Measurements from ENCODE around the gene OR13C9. TPM values are rescaled to one million over a fixed set of nuclear protein-coding genes. Genes with fewer than 3 reads are reported as not detected.
"Not testable (repeated sequence)": the region's sequence is repeated elsewhere in the genome, so short reads cannot be mapped to it uniquely, and the experiment has no call there.

OR13C9 gene, protein sequence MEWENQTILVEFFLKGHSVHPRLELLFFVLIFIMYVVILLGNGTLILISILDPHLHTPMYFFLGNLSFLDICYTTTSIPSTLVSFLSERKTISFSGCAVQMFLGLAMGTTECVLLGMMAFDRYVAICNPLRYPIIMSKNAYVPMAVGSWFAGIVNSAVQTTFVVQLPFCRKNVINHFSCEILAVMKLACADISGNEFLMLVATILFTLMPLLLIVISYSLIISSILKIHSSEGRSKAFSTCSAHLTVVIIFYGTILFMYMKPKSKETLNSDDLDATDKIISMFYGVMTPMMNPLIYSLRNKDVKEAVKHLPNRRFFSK
- not detected in 2 replicates for total RNA-seq (2012; rRNA removed)

DNA sequence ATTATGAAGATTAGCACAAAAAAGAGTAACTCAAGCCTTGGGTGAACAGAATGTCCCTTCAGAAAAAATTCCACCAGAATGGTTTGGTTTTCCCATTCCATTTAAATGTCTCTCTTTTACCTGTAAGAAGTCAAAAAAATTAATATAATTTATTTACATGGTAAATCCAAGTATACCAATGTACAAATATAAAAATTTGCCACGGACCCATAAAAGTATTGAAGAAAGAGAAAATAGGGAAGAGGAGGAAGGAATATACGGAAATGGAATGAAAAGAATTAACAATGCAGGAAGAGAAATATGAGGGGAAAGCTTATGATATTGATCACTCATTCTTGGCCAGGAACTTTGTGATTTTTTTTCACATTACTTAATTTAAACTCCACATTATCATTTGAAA is at the start of gene OR13C9:
OR13C9 (minus strand) TSS at position 101 of the 400 bp plus-strand sequence; CDS start at position 101, 0 bp downstream.
- Histone ChIP-seq H3K4me1 (ENCODE audit: control insufficient read depth, insufficient read depth, low read length) (no peaks in the 10 kb centered on the region), H3K4me2 (ENCODE audit: low read length) (no peak within 1 kb of the TSS), H3K9me3 (replicated peaks; ENCODE audit: low read length) (no peaks in the 10 kb centered on the region), H3K9ac (ENCODE audit: low read depth, low read length) (no peak within 1 kb of the TSS), H3K27me3 (ENCODE audit: control insufficient read depth, insufficient read depth, low read length) (no peaks in the 10 kb centered on the region), H3K36me3 (ENCODE audit: insufficient read depth, low read length) (no peaks in the 10 kb centered on the region), H3K4me3 (ENCODE audit: low read length) (no peak within 1 kb of the TSS)

DNA sequence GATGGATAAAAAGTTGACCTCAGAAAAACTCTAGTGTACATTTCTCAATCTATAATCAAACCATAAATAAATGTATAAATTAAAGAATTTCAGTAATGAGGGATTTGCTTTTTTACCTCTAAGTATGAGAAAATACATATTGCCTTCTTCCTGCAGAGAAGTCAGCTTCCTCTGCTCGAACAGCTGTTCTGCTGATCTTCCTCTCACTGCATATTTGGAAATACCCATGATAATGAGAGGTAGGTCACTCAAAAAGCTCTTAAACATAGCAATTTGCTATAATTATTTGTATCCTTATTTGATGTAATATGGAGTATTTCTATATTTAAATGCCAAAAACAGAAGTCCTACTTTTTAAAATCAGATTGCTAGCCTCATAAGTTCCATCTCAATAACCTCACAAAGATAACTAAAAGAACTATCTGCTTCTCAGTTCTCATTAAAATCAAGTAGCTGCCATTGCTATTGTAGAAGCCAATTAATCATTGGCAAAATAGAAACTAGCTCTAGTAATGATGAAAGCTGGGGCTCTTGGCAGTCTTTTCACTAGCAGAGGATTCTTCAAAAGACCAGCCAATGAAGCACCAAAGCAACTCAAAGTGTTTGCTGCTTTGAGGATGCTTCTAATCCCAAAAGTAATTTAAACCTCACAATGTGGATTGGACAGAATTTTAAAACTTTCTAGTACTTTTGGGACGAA is 40.6 kb upstream of the OR13C9 start:
- H3K36me3 ChIP-seq (ENCODE audit: insufficient read depth, low read length): no peaks in the 10 kb centered on the region
- H3K4me1 ChIP-seq (ENCODE audit: control insufficient read depth, insufficient read depth, low read length): no peaks in the 10 kb centered on the region
- H3K4me3 ChIP-seq (ENCODE audit: low read length): no peak overlapping the region
- H3K4me2 ChIP-seq (ENCODE audit: low read length): no peak overlapping the region
- H3K9ac ChIP-seq (ENCODE audit: low read depth, low read length): no peak overlapping the region
- H3K9me3 ChIP-seq (replicated peaks; ENCODE audit: low read length): no peaks in the 10 kb centered on the region
- no peaks in the 10 kb centered on the region for H3K27me3 ChIP-seq (ENCODE audit: control insufficient read depth, insufficient read depth, low read length)

DNA sequence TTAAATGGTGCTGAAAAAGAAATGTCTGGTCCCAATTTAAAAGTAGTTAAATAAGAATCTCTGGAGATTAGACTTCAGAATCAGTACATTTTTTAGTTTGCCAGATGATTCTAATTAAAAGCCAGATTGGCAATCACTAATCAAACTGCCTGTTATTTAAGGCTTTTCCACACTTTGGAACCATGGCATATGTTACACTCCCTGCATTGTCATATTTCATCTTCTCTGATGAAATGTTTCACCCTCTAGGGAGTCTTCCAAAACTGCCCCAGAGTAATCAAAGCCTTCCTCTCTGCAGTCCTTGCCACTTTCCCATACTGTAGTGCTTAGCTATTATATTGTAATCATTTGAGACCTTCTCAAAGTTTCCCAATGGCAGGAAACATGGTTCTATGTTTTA is 17.5 kb upstream of the OR13C9 start:
- Histone ChIP-seq H3K9ac (ENCODE audit: low read depth, low read length) (no peak overlapping the region), H3K4me1 (ENCODE audit: control insufficient read depth, insufficient read depth, low read length) (no peaks in the 10 kb centered on the region), H3K4me3 (ENCODE audit: low read length) (no peak overlapping the region), H3K4me2 (ENCODE audit: low read length) (no peak overlapping the region), H3K9me3 (replicated peaks; ENCODE audit: low read length) (no peaks in the 10 kb centered on the region), H3K27me3 (ENCODE audit: control insufficient read depth, insufficient read depth, low read length) (no peaks in the 10 kb centered on the region), H3K36me3 (ENCODE audit: insufficient read depth, low read length) (no peaks in the 10 kb centered on the region)

DNA sequence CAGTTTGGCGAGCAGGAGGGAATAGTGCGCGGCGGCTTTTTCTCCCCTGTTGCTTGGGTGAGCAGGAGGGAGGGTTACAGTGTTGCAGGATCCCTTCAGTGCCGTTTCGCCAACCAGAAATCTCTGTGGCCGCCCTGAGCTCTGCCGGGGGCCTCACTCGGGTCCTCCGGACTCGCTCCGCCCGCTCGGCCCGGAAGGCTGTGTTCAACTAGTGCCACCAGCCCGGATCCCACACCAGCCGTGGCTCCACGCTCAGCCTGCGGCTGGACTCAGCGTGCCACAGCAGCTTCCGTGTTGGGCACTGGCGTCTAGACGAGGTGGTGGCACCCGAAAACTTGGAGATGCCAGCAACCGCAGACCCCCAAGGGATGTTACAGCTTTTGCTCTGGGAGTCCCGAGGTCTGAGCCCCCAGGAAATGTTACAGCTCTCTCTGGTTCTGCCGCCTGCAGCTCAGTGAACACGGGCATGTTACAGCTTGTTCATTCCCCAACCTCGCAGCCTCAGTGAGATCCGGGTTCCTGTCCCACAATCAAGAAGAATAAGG is 16.0 kb upstream of the OR13C9 start:
- Histone ChIP-seq H3K9ac (ENCODE audit: low read depth, low read length) (no peak overlapping the region), H3K4me3 (ENCODE audit: low read length) (no peak overlapping the region)

DNA sequence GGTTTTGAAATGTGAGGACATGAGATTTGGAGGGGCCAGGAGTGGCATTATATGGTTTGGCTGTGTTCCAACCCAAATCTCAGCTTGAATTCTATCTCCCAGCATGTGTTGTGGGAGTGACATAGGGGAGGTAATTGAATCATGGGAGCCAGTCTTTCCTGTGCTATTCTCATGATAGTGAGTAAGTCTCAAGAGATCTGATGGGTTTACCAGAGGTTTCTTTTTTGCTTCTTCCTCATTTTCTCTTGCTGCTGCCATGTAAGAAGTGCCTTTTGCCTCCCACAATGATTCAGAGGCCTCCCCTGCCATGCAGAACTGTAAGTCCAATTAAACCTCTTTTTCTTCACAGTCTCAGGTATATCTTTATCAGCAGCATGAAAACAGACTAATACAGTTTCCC is 8.0 kb upstream of the OR13C9 start:
- not testable (repeated sequence) for H3K9ac ChIP-seq (ENCODE audit: low read depth, low read length); H3K36me3 ChIP-seq (ENCODE audit: insufficient read depth, low read length); H3K27me3 ChIP-seq (ENCODE audit: control insufficient read depth, insufficient read depth, low read length); H3K4me1 ChIP-seq (ENCODE audit: control insufficient read depth, insufficient read depth, low read length); H3K9me3 ChIP-seq (replicated peaks; ENCODE audit: low read length); H3K4me3 ChIP-seq (ENCODE audit: low read length); H3K4me2 ChIP-seq (ENCODE audit: low read length)

More for the DNA sequence above, 16.0 kb upstream of the OR13C9 start:
- Histone ChIP-seq H3K4me2 (ENCODE audit: low read length) (no peak overlapping the region), H3K36me3 (ENCODE audit: insufficient read depth, low read length) (no peaks in the 10 kb centered on the region), H3K4me1 (ENCODE audit: control insufficient read depth, insufficient read depth, low read length) (no peaks in the 10 kb centered on the region), H3K27me3 (ENCODE audit: control insufficient read depth, insufficient read depth, low read length) (no peaks in the 10 kb centered on the region), H3K9me3 (replicated peaks; ENCODE audit: low read length) (no peaks in the 10 kb centered on the region)

DNA sequence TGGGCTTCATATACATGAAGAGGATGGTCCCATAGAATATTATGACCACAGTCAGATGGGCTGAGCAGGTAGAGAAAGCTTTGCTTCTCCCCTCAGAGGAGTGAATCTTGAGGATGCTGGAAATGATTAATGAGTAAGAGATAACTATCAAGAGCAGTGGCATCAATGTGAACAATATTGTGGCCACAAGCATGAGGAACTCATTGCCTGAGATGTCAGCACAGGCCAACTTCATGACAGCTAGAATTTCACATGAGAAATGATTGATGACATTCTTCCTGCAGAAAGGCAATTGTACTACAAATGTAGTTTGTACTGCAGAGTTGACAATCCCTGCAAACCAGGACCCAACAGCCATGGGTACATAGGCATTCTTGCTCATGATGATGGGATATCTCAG is 586 bp downstream of the OR13C9 start:
- Histone ChIP-seq H3K4me3 (ENCODE audit: low read length) (no peak overlapping the region), H3K4me2 (ENCODE audit: low read length) (no peak overlapping the region), H3K4me1 (ENCODE audit: control insufficient read depth, insufficient read depth, low read length) (no peaks in the 10 kb centered on the region), H3K9me3 (replicated peaks; ENCODE audit: low read length) (no peaks in the 10 kb centered on the region), H3K36me3 (ENCODE audit: insufficient read depth, low read length) (no peaks in the 10 kb centered on the region), H3K27me3 (ENCODE audit: control insufficient read depth, insufficient read depth, low read length) (no peaks in the 10 kb centered on the region), H3K9ac (ENCODE audit: low read depth, low read length) (no peak overlapping the region)

DNA sequence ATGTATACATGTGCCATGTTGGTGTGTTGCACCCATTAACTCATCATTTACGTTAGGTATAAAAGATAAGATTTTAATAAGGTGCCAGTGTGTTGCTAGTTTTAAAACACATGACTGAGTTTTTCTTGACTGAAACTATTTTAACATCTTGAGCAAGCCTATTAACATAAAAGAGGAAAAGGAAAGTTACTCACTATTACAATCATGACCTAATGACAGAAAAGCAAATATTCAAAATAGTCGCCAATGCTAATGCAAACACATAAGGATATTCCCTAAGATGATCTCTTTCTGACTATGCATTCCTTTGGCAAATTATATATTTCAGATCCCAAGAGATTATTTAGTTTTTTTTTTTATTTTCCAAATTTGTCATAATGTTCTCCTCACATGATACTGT is 6.8 kb downstream of the OR13C9 start:
- Histone ChIP-seq H3K4me2 (ENCODE audit: low read length) (no peak overlapping the region), H3K36me3 (ENCODE audit: insufficient read depth, low read length) (no peaks in the 10 kb centered on the region), H3K4me1 (ENCODE audit: control insufficient read depth, insufficient read depth, low read length) (no peaks in the 10 kb centered on the region), H3K9ac (ENCODE audit: low read depth, low read length) (no peak overlapping the region), H3K9me3 (replicated peaks; ENCODE audit: low read length) (no peaks in the 10 kb centered on the region), H3K4me3 (ENCODE audit: low read length) (no peak overlapping the region), H3K27me3 (ENCODE audit: control insufficient read depth, insufficient read depth, low read length) (no peaks in the 10 kb centered on the region)

DNA sequence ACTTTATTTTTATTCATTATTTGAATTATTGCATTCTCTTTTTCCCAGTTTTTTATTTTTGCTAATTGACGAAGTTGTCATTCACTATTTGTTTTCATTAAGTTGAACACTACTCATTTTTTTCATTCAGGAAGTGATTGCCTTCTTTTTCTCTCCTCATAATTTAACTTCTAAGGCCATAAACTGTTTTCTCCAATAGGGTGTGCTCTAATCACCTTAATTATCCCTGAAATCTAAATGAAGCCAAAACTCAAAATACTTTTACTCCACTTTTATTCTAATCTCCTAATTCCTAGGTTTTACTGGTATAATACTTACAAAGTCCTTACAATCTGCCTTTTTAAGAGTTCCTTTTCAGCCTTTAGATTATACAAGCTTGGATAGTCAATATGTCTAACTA is 9.7 kb downstream of the OR13C9 start:
- Histone ChIP-seq H3K36me3 (ENCODE audit: insufficient read depth, low read length) (no peaks in the 10 kb centered on the region), H3K27me3 (ENCODE audit: control insufficient read depth, insufficient read depth, low read length) (no peaks in the 10 kb centered on the region), H3K9me3 (replicated peaks; ENCODE audit: low read length) (no peaks in the 10 kb centered on the region), H3K4me3 (ENCODE audit: low read length) (no peak overlapping the region), H3K9ac (ENCODE audit: low read depth, low read length) (no peak overlapping the region), H3K4me2 (ENCODE audit: low read length) (no peak overlapping the region), H3K4me1 (ENCODE audit: control insufficient read depth, insufficient read depth, low read length) (no peaks in the 10 kb centered on the region)

DNA sequence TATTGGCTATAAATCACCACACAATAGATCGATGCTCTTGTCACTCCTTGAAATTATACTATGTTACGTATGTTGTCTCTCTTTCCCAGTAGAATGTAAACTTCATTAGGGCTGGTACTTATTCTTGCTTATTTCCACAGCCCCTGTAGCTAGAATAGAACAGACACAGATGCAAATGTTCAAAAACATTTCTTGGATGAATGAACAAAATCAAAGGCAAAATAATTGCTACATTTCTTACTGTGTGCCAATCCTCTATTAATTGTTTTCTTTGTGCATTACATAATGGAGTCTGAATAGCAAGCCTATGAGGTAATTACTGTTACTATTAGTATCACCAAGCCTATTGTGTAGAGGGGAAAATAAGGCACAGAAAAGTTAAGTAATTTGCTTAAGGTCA is 11.9 kb downstream of the OR13C9 start:
- Histone ChIP-seq H3K27me3 (ENCODE audit: control insufficient read depth, insufficient read depth, low read length) (no peaks in the 10 kb centered on the region), H3K4me3 (ENCODE audit: low read length) (no peak overlapping the region), H3K4me2 (ENCODE audit: low read length) (no peak overlapping the region), H3K9ac (ENCODE audit: low read depth, low read length) (no peak overlapping the region), H3K9me3 (replicated peaks; ENCODE audit: low read length) (no peaks in the 10 kb centered on the region), H3K36me3 (ENCODE audit: insufficient read depth, low read length) (no peaks in the 10 kb centered on the region), H3K4me1 (ENCODE audit: control insufficient read depth, insufficient read depth, low read length) (no peaks in the 10 kb centered on the region)

DNA sequence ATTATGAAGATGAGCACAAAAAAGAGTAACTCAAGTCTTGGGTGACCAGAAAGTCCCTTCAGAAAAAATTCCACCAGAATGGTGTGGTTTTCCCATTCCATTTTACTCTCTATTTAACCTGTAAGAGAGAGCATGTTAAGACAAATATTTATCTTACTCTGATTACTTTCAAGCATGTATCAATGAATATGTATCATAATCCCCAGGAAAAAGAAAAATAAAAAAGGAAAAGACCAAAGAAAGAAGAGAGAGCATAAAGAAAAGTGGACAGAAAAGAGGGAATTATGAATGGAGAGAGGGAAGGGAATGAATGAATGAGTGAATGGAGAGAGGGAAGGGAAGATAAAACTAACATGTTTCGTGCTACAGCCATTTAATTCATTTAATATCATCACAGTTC is 12.5 kb downstream of the OR13C9 start, which contains the start of gene OR13C2:
OR13C2 (minus strand) TSS at position 101 of the 400 bp plus-strand sequence; CDS start at position 101, 0 bp downstream.
- H3K36me3 ChIP-seq (ENCODE audit: insufficient read depth, low read length); H3K9me3 ChIP-seq (replicated peaks; ENCODE audit: low read length); H3K4me3 ChIP-seq (ENCODE audit: low read length); H3K9ac ChIP-seq (ENCODE audit: low read depth, low read length); H3K4me1 ChIP-seq (ENCODE audit: control insufficient read depth, insufficient read depth, low read length); H3K27me3 ChIP-seq (ENCODE audit: control insufficient read depth, insufficient read depth, low read length); H3K4me2 ChIP-seq (ENCODE audit: low read length): not testable (repeated sequence)

DNA sequence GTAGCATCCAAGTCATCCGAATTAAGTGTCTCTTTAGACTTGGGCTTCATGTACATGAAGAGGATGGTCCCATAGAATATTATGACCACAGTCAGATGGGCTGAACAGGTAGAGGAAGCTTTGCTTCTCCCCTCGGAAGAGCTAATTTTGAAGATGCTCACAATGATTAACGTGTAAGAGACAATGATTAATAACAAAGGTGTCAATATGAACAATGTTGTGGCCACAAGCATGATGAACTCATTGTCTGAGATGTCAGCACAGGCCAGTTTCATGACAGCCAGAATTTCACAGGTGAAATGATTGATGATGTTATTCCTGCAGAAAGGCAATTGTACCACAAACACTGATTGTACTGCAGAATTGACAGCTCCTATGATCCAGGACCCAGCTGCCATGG is 13.2 kb downstream of the OR13C9 start:
- H3K4me2 ChIP-seq (ENCODE audit: low read length): no peak overlapping the region
- no peaks in the 10 kb centered on the region for H3K27me3 ChIP-seq (ENCODE audit: control insufficient read depth, insufficient read depth, low read length)
- H3K9me3 ChIP-seq (replicated peaks; ENCODE audit: low read length): no peaks in the 10 kb centered on the region
- no peak overlapping the region for H3K9ac ChIP-seq (ENCODE audit: low read depth, low read length)
- no peak overlapping the region for H3K4me3 ChIP-seq (ENCODE audit: low read length)
- H3K36me3 ChIP-seq (ENCODE audit: insufficient read depth, low read length): no peaks in the 10 kb centered on the region
- H3K4me1 ChIP-seq (ENCODE audit: control insufficient read depth, insufficient read depth, low read length): no peaks in the 10 kb centered on the region
